ENCODE results near the gene NBEAL2.
"Not testable (repeated sequence)": the region's sequence is repeated elsewhere in the genome, so short reads cannot be mapped to it uniquely, and the experiment has no call there.

The NBEAL2 gene

GRCh38 chr3:47012342-47013230 is 33.1 kb downstream of the NBEAL2 start:
- no peak for DNase-seq

- no peak for DNase-seq
These were observed 33.8 kb downstream of the NBEAL2 start for GRCh38 chr3:47013231-47013630.

GRCh38 chr3:47014036-47014435 is 34.6 kb downstream of the NBEAL2 start:
- DNase-seq = no peak

GRCh38 chr3:47015151-47015550 is 35.7 kb downstream of the NBEAL2 start:
- no peak for DNase-seq

- no peak for DNase-seq
These were observed 36.8 kb downstream of the NBEAL2 start for GRCh38 chr3:47016086-47016933.

GRCh38 chr3:47016934-47017435 is 37.5 kb downstream of the NBEAL2 start:
- no peak for DNase-seq

- no peak for DNase-seq
These were observed 38.2 kb downstream of the NBEAL2 start for GRCh38 chr3:47017504-47018268.

- no peak for DNase-seq
These were observed 38.8 kb downstream of the NBEAL2 start for GRCh38 chr3:47018269-47018611.

GRCh38 chr3:47019201-47019600 is 39.7 kb downstream of the NBEAL2 start:
- no peak for DNase-seq

GRCh38 chr3:47020311-47020710 is 40.8 kb downstream of the NBEAL2 start:
- no peak for DNase-seq

- no peak for DNase-seq
These were observed 43.2 kb downstream of the NBEAL2 start for GRCh38 chr3:47022641-47023071.

- DNase-seq = no peak
These were observed 45.5 kb downstream of the NBEAL2 start for GRCh38 chr3:47024932-47025331.

- not testable (repeated sequence) for DNase-seq
These were observed 47.0 kb downstream of the NBEAL2 start for GRCh38 chr3:47026432-47026831.

GRCh38 chr3:47028146-47028545 is 48.7 kb downstream of the NBEAL2 start:
- DNase-seq = no peak

GRCh38 chr3:47028667-47029066 is 49.2 kb downstream of the NBEAL2 start:
- no peak for DNase-seq

GRCh38 chr3:47031041-47031440 is 51.6 kb downstream of the NBEAL2 start:
- DNase-seq = not testable (repeated sequence)

- no peak for DNase-seq
These were observed 55.5 kb downstream of the NBEAL2 start for GRCh38 chr3:47034868-47035489.

- no peak for DNase-seq
These were observed 56.2 kb downstream of the NBEAL2 start for GRCh38 chr3:47035645-47036044.

GRCh38 chr3:47036145-47036544 is 56.7 kb downstream of the NBEAL2 start:
- DNase-seq = no peak

- DNase-seq = not testable (repeated sequence)
These were observed 57.8 kb downstream of the NBEAL2 start for GRCh38 chr3:47037302-47037701.

- DNase-seq = no peak
These were observed 61.6 kb downstream of the NBEAL2 start for GRCh38 chr3:47041114-47041513.

GRCh38 chr3:47042231-47042791 is 62.8 kb downstream of the NBEAL2 start:
- no peak for DNase-seq
